Gastrocnemius medialis (tissue), 4 donors: ENCODE measurements around the gene WIPI1.

ENCODE experiments used
- POLR2A ChIP-seq, 2 donors: fragments of 450-650 bp; IDR thresholded peaks; one replicate each; pipeline ENCODE4 v1.6.1; 2017; ENCODE audit warnings: antibody characterized with exemption in 2 of 2, mild to moderate bottlenecking in 2 of 2, moderate library complexity in 2 of 2
- TF ChIP-seq, protein P1 (sequence below), 5 experiments: fragments of 450-650 bp in 3 of 5; fragments of 200-600 bp in 2 of 5; sonication (generic) in 2 of 5; IDR thresholded peaks in 4 of 5; conservative IDR thresholded peaks in 1 of 5; 1 replicate in 4 of 5; 2 replicates in 1 of 5; pipeline ENCODE4 v1.5.1; 2016 to 2019; ENCODE audit warnings: antibody characterized with exemption in 5 of 5, mild to moderate bottlenecking in 3 of 5, moderate library complexity in 3 of 5

DNA sequence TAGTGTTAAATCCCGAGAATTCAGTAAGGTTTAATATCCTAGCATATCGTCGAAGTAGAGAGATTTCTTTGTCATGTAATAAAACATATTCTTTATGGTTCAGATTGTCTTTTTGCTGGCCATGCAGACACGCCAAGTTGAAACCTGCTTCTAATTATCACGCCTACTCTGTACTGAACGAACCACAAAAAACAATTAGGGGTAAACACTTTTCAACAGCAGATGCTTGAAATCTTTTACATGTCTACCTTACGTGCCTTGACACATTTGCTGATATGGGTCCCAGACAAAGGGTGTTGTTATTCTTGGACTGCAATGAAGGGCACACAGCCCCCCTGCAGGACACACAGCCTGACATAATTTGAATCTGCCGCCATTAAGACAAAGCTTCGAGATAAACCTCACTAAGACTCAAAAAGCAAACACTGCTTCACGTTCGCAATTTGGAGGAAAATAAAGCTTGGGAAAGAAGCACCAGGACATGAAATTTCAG, 13.3 kb downstream of the WIPI1 start:
- TF ChIP-seq, protein P1, sequence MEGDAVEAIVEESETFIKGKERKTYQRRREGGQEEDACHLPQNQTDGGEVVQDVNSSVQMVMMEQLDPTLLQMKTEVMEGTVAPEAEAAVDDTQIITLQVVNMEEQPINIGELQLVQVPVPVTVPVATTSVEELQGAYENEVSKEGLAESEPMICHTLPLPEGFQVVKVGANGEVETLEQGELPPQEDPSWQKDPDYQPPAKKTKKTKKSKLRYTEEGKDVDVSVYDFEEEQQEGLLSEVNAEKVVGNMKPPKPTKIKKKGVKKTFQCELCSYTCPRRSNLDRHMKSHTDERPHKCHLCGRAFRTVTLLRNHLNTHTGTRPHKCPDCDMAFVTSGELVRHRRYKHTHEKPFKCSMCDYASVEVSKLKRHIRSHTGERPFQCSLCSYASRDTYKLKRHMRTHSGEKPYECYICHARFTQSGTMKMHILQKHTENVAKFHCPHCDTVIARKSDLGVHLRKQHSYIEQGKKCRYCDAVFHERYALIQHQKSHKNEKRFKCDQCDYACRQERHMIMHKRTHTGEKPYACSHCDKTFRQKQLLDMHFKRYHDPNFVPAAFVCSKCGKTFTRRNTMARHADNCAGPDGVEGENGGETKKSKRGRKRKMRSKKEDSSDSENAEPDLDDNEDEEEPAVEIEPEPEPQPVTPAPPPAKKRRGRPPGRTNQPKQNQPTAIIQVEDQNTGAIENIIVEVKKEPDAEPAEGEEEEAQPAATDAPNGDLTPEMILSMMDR (IDR thresholded peaks at IDR 0.05 in 4 of 5, conservative IDR thresholded peaks at IDR 0.05 in 1 of 5): no peak
- no peak for TF ChIP-seq POLR2A (IDR thresholded peaks at IDR 0.05)
